ENCODE results near the gene DNAJC6.

GRCh38 chr1:65417729-65418128, 108.4 kb downstream of the DNAJC6 start:
- TF ChIP-seq CTCF (IDR thresholded peaks at IDR 0.05) = no peak
- TF ChIP-seq POLR2AphosphoS5 (IDR thresholded peaks at IDR 0.05; ENCODE audit: low read depth, low read length) = no peak
- TF ChIP-seq SIN3A (IDR thresholded peaks at IDR 0.05; ENCODE audit: borderline replicate concordance, insufficient read depth, low read depth, low read length) = no peak
- TF ChIP-seq TCF7L2 (IDR thresholded peaks at IDR 0.05; ENCODE audit: low read depth, low read length) = no peak
